ENCODE results near the gene TMX2.
"Not testable (repeated sequence)": the region's sequence is repeated elsewhere in the genome, so short reads cannot be mapped to it uniquely, and the experiment has no call there.

TMX2 gene

GRCh38 chr11:57704932-57705331, 7.5 kb upstream of the TMX2 start:
- Histone ChIP-seq H3K79me2 (ENCODE audit: control insufficient read depth, insufficient read depth, low read length, poor library complexity) (no peaks in the 10 kb centered on the region), H3K4ac (ENCODE audit: low read depth, low read length) (no peak overlapping the region), H2AK5ac (ENCODE audit: low read length) (no peak overlapping the region), H3K79me1 (ENCODE audit: low read length) (no peaks in the 10 kb centered on the region), H3K18ac (ENCODE audit: low read length) (no peak overlapping the region), H3K36me3 (ENCODE audit: control insufficient read depth in 1 of 2, insufficient read depth in 2 of 2, low read length in 2 of 2) (peaks cover 23 to 32% of the 10 kb centered on the region in 2 experiments), H3K9me3 (ENCODE audit: insufficient read depth, low read depth, low read length) (no peaks in the 10 kb centered on the region), H2BK120ac (ENCODE audit: insufficient read depth, low read length, poor library complexity) (no peak overlapping the region), H2BK12ac (ENCODE audit: low read length) (no peak overlapping the region), H3K9ac (ENCODE audit: low read length) (no peak overlapping the region), H3K4me1 (ENCODE audit: control insufficient read depth in 1 of 2, insufficient read depth in 2 of 2, low read length in 2 of 2) (no peaks in the 10 kb centered on the region), H2AFZ (ENCODE audit: insufficient read depth, low read length, poor library complexity) (no peak overlapping the region), H3K4me2 (ENCODE audit: low read length) (no peak overlapping the region), H4K12ac (ENCODE audit: low read depth, low read length) (no peak overlapping the region), H4K91ac (ENCODE audit: low read depth, low read length) (no peak overlapping the region), H3K27ac (ENCODE audit: low read depth, low read length) (no peak overlapping the region), H2BK5ac (ENCODE audit: low read depth, low read length, poor library complexity) (no peak overlapping the region), H4K8ac (ENCODE audit: low read depth, low read length) (no peak overlapping the region), H3K27me3 (ENCODE audit: insufficient read depth, low read length) (no peaks in the 10 kb centered on the region), H3K4me3 (ENCODE audit: low read depth, low read length) (no peak overlapping the region), H3K23ac (ENCODE audit: low read length) (no peak overlapping the region), H3K14ac (ENCODE audit: low read length) (no peak overlapping the region)
- no CpG with 5 or more reads among the region's 6 CpGs for WGBS (ENCODE audit: extremely low coverage, insufficient coverage, insufficient read length)
- no peak for DNase-seq

DNA sequence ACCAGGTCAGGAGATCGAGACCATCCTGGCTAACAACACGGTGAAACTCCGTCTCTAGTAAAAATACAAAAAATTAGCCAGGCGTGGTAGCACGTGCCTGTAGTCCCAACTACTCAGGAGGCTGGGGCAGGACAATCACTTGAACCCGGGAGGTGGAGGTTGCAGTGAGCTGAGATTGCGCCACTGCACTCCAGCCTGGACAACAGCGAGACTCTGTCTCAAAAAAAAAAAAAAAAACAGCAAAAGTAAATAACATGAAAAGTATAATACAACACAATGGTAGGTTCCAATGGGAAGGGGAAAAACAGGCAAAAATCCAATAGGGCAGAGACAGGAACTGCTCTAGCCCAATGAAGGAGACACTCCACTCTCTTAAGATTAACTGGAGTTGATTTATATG, 7.0 kb upstream of the TMX2 start:
- not testable (repeated sequence) for H4K12ac ChIP-seq (ENCODE audit: low read depth, low read length); H4K91ac ChIP-seq (ENCODE audit: low read depth, low read length); H3K4me1 ChIP-seq (ENCODE audit: control insufficient read depth in 1 of 2, insufficient read depth in 2 of 2, low read length in 2 of 2); H3K4ac ChIP-seq (ENCODE audit: low read depth, low read length); H3K23ac ChIP-seq (ENCODE audit: low read length); H3K14ac ChIP-seq (ENCODE audit: low read length); H2BK5ac ChIP-seq (ENCODE audit: low read depth, low read length, poor library complexity); H4K8ac ChIP-seq (ENCODE audit: low read depth, low read length); H2BK120ac ChIP-seq (ENCODE audit: insufficient read depth, low read length, poor library complexity); H3K4me3 ChIP-seq (ENCODE audit: low read depth, low read length); H3K4me2 ChIP-seq (ENCODE audit: low read length); H3K27me3 ChIP-seq (ENCODE audit: insufficient read depth, low read length); H3K79me1 ChIP-seq (ENCODE audit: low read length); H3K9me3 ChIP-seq (ENCODE audit: insufficient read depth, low read depth, low read length); H3K18ac ChIP-seq (ENCODE audit: low read length); H2BK12ac ChIP-seq (ENCODE audit: low read length); H3K27ac ChIP-seq (ENCODE audit: low read depth, low read length); H2AK5ac ChIP-seq (ENCODE audit: low read length); H2AFZ ChIP-seq (ENCODE audit: insufficient read depth, low read length, poor library complexity); H3K79me2 ChIP-seq (ENCODE audit: control insufficient read depth, insufficient read depth, low read length, poor library complexity); DNase-seq; H3K9ac ChIP-seq (ENCODE audit: low read length)
- peaks cover 21 to 28% of the 10 kb centered on the region in 2 experiments for H3K36me3 ChIP-seq (ENCODE audit: control insufficient read depth in 1 of 2, insufficient read depth in 2 of 2, low read length in 2 of 2)
- WGBS (ENCODE audit: extremely low coverage, insufficient coverage, insufficient read length) = no CpG with 5 or more reads among the region's 8 CpGs

GRCh38 chr11:57709802-57710367, 2.5 kb upstream of the TMX2 start:
- Histone ChIP-seq H4K91ac (ENCODE audit: low read depth, low read length) (no peak overlapping the region), H3K9me3 (ENCODE audit: insufficient read depth, low read depth, low read length) (no peaks in the 10 kb centered on the region), H3K27me3 (ENCODE audit: insufficient read depth, low read length) (no peaks in the 10 kb centered on the region), H3K36me3 (ENCODE audit: control insufficient read depth in 1 of 2, insufficient read depth in 2 of 2, low read length in 2 of 2) (peaks cover 1 to 8% of the 10 kb centered on the region in 2 experiments), H3K4me1 (ENCODE audit: control insufficient read depth in 1 of 2, insufficient read depth in 2 of 2, low read length in 2 of 2) (peaks cover 0 to 8% of the 10 kb centered on the region in 2 experiments), H3K14ac (ENCODE audit: low read length) (no peak overlapping the region), H2AK5ac (ENCODE audit: low read length) (no peak overlapping the region), H3K4me2 (ENCODE audit: low read length) (no peak overlapping the region), H4K12ac (ENCODE audit: low read depth, low read length) (no peak overlapping the region), H3K18ac (ENCODE audit: low read length) (no peak overlapping the region), H3K79me1 (ENCODE audit: low read length) (peaks cover 7% of the 10 kb centered on the region), H4K8ac (ENCODE audit: low read depth, low read length) (no peak overlapping the region), H3K4me3 (ENCODE audit: low read depth, low read length) (no peak overlapping the region), H3K23ac (ENCODE audit: low read length) (no peak overlapping the region), H3K27ac (ENCODE audit: low read depth, low read length) (no peak overlapping the region), H2BK120ac (ENCODE audit: insufficient read depth, low read length, poor library complexity) (no peak overlapping the region), H3K79me2 (ENCODE audit: control insufficient read depth, insufficient read depth, low read length, poor library complexity) (peaks cover 11% of the 10 kb centered on the region), H3K4ac (ENCODE audit: low read depth, low read length) (no peak overlapping the region), H2AFZ (ENCODE audit: insufficient read depth, low read length, poor library complexity) (no peak overlapping the region), H2BK5ac (ENCODE audit: low read depth, low read length, poor library complexity) (no peak overlapping the region), H2BK12ac (ENCODE audit: low read length) (no peak overlapping the region), H3K9ac (ENCODE audit: low read length) (no peak overlapping the region)
- WGBS (ENCODE audit: extremely low coverage, insufficient coverage, insufficient read length) = no CpG with 5 or more reads among the region's 5 CpGs
- DNase-seq = no peak

GRCh38 chr11:57711414-57712255, 758 bp upstream of the TMX2 start, which contains the start of gene MED19:
Gene MED19, minus strand, starts transcription at chr11:57712215. Its CDS starts 36 bp downstream, at chr11:57712179.
- Histone ChIP-seq H2AFZ (ENCODE audit: insufficient read depth, low read length, poor library complexity) (peak within 1 kb of the TSS; percentile 96), H2BK5ac (ENCODE audit: low read depth, low read length, poor library complexity) (peak within 1 kb of the TSS; percentile 83), H3K9ac (ENCODE audit: low read length) (peak within 1 kb of the TSS; percentile 99), H3K18ac (ENCODE audit: low read length) (peak within 1 kb of the TSS; percentile 95), H3K4me1 (ENCODE audit: control insufficient read depth in 1 of 2, insufficient read depth in 2 of 2, low read length in 2 of 2) (peaks cover 0 to 8% of the 10 kb centered on the region in 2 experiments), H2AK5ac (ENCODE audit: low read length) (peak within 1 kb of the TSS; percentile 98), H2BK12ac (ENCODE audit: low read length) (no peak within 1 kb of the TSS), H4K91ac (ENCODE audit: low read depth, low read length) (peak within 1 kb of the TSS; percentile 98), H3K4ac (ENCODE audit: low read depth, low read length) (peak within 1 kb of the TSS; percentile 76), H3K14ac (ENCODE audit: low read length) (peak within 1 kb of the TSS; percentile 98), H4K8ac (ENCODE audit: low read depth, low read length) (peak within 1 kb of the TSS; percentile 100), H3K4me2 (ENCODE audit: low read length) (peak within 1 kb of the TSS; percentile 86), H3K23ac (ENCODE audit: low read length) (no peak within 1 kb of the TSS), H3K27ac (ENCODE audit: low read depth, low read length) (peak within 1 kb of the TSS; percentile 86), H2BK120ac (ENCODE audit: insufficient read depth, low read length, poor library complexity) (peak within 1 kb of the TSS; percentile 96), H3K9me3 (ENCODE audit: insufficient read depth, low read depth, low read length) (no peaks in the 10 kb centered on the region), H3K4me3 (ENCODE audit: low read depth, low read length) (peak within 1 kb of the TSS; percentile 100), H3K36me3 (ENCODE audit: control insufficient read depth in 1 of 2, insufficient read depth in 2 of 2, low read length in 2 of 2) (peaks cover 0 to 2% of the 10 kb centered on the region in 2 experiments), H3K79me1 (ENCODE audit: low read length) (peaks cover 7% of the 10 kb centered on the region), H3K27me3 (ENCODE audit: insufficient read depth, low read length) (no peaks in the 10 kb centered on the region), H4K12ac (ENCODE audit: low read depth, low read length) (peak within 1 kb of the TSS; percentile 100), H3K79me2 (ENCODE audit: control insufficient read depth, insufficient read depth, low read length, poor library complexity) (peaks cover 11% of the 10 kb centered on the region)
- DNase-seq = peak; percentile 98 to 99
- no CpG with 5 or more reads among the region's 51 CpGs for WGBS (ENCODE audit: extremely low coverage, insufficient coverage, insufficient read length)

Measured in trophoblast cell (in vitro differentiated cells and primary cell).